Skeletal muscle cell (primary cell): ENCODE data around the gene GRIK5.
A peak's percentile ranks its signal among the peaks of the same experiment; 100 is the strongest.
"Not testable (repeated sequence)": the region's sequence is repeated elsewhere in the genome, so short reads cannot be mapped to it uniquely, and the experiment has no call there.

Experiments used
- DNase-seq: peaks from one replicate; pipeline ENCODE4 v3.0.0-alpha.2; 2010; ENCODE audit warnings: low read depth
- H3K4me3 ChIP-seq: 2 replicates; pipeline ENCODE4 v1.5.1; 2011; ENCODE audit warnings: low read depth, mild to moderate bottlenecking, control low read depth, low read length, moderate library complexity

The GRIK5 gene, protein sequence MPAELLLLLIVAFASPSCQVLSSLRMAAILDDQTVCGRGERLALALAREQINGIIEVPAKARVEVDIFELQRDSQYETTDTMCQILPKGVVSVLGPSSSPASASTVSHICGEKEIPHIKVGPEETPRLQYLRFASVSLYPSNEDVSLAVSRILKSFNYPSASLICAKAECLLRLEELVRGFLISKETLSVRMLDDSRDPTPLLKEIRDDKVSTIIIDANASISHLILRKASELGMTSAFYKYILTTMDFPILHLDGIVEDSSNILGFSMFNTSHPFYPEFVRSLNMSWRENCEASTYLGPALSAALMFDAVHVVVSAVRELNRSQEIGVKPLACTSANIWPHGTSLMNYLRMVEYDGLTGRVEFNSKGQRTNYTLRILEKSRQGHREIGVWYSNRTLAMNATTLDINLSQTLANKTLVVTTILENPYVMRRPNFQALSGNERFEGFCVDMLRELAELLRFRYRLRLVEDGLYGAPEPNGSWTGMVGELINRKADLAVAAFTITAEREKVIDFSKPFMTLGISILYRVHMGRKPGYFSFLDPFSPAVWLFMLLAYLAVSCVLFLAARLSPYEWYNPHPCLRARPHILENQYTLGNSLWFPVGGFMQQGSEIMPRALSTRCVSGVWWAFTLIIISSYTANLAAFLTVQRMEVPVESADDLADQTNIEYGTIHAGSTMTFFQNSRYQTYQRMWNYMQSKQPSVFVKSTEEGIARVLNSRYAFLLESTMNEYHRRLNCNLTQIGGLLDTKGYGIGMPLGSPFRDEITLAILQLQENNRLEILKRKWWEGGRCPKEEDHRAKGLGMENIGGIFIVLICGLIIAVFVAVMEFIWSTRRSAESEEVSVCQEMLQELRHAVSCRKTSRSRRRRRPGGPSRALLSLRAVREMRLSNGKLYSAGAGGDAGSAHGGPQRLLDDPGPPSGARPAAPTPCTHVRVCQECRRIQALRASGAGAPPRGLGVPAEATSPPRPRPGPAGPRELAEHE

GRCh38 chr19:42069619-42070351 is at the start of gene GRIK5:
Gene GRIK5 (minus strand): TSS chr19:42070206. CDS start chr19:42065770, 4,436 bp downstream.
- H3K4me3 ChIP-seq, result no peak within 1 kb of the TSS
- no peak for DNase-seq

- H3K4me3 ChIP-seq, result no peak overlapping the region
- DNase-seq, result no peak
Measured at GRCh38 chr19:42117076-42117475, 47.1 kb upstream of the GRIK5 start.

DNA sequence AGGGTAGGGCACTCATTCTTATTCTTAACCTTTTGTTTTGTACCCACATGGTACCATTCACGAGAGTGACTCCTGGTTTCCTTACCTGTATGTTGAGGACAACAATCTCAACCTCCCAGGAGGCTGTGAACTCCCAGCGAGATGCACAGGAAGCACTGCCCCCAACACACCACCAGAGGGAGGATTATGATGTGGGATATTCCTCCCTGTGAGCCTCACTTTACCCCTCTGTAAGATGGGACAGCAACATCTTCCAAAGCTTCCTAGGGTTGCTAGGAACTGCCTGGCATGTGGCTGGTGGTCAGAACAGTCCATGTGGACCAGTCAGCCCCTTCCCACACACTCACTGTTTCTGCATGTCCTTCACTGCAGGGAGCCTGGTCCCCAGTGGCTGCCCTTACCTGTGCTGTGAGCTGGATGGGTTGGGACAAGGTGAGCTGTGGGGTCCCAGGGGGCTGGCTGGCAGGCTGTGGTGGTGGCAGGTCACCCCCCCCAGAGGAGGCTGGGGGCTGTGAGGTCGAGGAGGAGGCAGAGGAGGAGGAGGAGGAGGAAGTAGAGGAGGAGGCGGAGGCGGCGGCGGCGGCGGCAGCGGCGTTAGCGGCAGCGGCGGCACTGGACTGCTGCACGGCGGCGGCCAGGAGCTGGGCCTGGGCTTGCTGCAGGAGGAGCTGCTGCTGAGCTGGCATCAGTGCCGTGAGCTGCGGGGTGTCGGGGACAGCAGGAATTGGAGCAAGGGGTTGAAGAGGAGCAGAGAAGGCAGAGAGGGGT is 46.5 kb upstream of the GRIK5 start:
- DNase-seq, result no peak
- no peak overlapping the region for H3K4me3 ChIP-seq

- DNase-seq, result no peak
- H3K4me3 ChIP-seq, result no peak overlapping the region
Measured at GRCh38 chr19:42115705-42116104, 45.7 kb upstream of the GRIK5 start.

GRCh38 chr19:42115219-42115618 is 45.2 kb upstream of the GRIK5 start:
- H3K4me3 ChIP-seq, result no peak overlapping the region
- no peak for DNase-seq

DNA sequence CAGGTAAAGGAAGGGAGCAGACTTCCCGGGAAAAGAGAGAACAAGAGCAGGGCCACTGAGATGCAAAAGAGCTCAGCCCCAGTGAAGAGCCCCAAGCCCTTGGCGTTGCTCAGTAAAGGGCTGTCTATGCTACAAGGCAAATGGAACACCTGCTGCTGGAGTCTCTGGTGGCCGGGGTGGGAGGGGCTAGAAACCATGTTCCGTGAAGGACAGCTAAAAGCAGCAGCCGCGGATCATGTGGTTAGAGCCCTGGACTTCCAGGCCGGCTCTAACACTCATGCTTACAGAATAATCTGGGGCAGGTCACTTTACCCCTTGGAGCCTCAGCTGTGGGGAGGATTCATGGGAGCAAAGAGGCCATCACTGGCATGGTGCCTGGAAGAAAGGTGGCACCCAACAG is 44.4 kb upstream of the GRIK5 start:
- no peak overlapping the region for H3K4me3 ChIP-seq
- DNase-seq, result no peak

- DNase-seq, result peak; percentile 89
- H3K4me3 ChIP-seq, result no peak overlapping the region
Measured at GRCh38 chr19:42113641-42114348, 43.8 kb upstream of the GRIK5 start.

GRCh38 chr19:42111811-42112210 is 41.8 kb upstream of the GRIK5 start:
- no peak overlapping the region for H3K4me3 ChIP-seq
- no peak for DNase-seq

GRCh38 chr19:42111384-42111783 is 41.4 kb upstream of the GRIK5 start:
- no peak overlapping the region for H3K4me3 ChIP-seq
- DNase-seq, result peak; percentile 56

GRCh38 chr19:42110658-42111057 is 40.7 kb upstream of the GRIK5 start:
- no peak for DNase-seq
- no peak overlapping the region for H3K4me3 ChIP-seq

DNA sequence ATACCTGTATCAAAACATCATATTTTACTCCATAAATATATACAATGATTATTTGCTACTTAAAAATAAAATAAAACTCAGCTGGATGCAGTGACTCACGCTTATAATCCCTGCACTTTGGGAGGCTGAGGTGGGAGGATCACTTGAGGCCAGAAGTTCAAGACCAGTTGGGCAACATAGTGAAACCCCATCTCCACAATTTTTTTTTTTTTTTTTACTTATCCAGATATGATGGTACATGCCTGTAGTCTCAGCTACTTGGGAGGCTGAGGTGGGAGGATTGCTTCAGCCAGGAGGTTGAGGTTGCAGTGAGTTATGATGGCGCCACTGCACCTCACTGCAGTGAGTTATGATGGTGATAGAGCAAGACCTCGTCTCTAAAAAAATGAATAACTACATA is 39.9 kb upstream of the GRIK5 start:
- no peak overlapping the region for H3K4me3 ChIP-seq
- no peak for DNase-seq

- no peak overlapping the region for H3K4me3 ChIP-seq
- DNase-seq, result peak; percentile 69
Measured at GRCh38 chr19:42108527-42109389, 38.8 kb upstream of the GRIK5 start.

DNA sequence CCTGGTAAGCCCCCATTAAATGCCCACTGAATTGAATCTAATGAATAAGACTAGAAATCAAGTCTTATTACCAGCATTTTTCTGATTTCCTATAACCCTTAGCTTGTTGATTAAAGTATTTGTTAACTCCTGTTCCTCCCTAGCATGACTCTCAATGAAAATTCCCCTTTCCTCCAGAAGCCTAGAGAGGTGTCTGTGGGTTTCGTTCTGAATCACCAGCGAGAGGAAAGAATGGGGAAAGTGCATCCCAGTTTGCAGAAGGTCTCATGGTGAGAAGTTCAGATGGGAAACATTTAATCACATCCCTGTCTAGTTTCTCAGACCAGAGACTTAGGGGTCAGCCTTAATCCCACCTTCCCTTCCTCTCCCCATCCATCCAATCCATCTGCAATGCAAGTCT is 35.4 kb upstream of the GRIK5 start:
- H3K4me3 ChIP-seq, result no peak overlapping the region
- no peak for DNase-seq

DNA sequence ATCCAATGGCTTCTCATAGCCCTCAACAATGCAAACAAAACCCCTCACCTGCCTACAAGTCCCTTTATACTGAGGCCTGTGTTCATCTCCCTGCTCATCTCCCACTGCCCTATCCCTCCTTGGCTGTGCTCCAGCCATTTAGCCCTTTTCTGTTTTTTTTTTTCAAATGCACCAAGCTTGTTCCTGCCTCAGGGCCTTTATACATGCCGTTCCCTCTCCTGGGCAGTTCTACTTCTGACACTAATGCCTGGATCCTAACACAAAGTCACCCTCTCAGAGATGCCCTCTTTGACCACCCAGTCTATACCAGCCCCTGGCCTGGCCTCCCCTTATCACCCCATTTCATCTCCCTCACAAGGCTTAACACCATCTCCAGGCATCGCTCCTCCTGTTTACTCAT is 32.9 kb upstream of the GRIK5 start:
- DNase-seq, result no peak
- H3K4me3 ChIP-seq, result no peak overlapping the region

DNA sequence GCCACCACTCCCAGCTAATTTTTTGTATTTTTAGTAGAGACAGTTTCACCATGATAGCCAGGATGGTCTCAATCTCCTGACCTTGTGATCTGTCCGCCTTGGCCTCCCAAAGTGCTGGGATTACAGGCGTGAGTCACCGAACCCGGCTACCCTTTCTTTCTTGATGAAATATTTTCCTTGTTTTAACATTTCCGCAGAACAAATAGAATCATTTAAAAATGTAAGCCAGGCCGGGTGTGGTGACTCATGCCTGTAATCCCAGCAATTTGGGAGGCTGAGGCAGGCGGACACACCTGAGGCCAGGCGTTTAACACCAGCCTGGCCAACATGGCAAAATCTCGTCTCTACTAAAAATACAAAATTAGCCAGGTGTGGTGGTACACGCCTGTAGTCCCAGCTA is 30.2 kb upstream of the GRIK5 start:
- not testable (repeated sequence) for H3K4me3 ChIP-seq, DNase-seq

DNA sequence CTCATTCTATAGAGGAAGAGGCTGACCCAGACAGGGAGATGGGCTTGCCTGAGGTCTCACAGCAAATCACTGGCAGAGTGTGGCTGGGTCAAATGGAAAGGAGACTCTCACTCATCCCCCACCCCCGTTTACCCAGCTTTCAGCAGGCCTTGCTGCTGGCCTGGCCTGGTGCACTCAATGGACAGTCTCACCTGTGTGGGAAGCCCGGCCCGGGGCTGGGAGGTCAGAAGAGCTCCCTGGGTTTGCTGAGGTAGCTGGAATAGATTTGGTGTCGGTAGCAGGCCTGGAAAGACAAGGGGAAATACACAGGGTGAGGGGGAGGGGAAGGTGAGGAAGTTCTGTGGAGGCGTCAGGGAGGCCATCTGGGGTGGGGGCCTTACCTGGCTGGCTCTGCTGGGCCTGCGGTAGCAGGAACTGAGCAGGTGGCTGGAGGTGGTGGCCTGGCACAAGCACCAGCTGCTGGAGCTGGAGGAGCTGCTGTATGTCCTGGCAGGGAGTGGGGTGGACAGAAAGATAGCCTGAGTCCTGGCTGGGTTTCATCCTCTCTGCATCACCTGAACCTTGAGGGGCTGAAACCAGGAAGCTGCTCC is 29.4 kb upstream of the GRIK5 start:
- H3K4me3 ChIP-seq, result no peak overlapping the region
- DNase-seq, result no peak

GRCh38 chr19:42098781-42099180 is 28.8 kb upstream of the GRIK5 start:
- H3K4me3 ChIP-seq, result no peak overlapping the region
- no peak for DNase-seq
